Measurements from ENCODE around the gene TANC1. TPM values are rescaled to one million over a fixed set of nuclear protein-coding genes. Genes with fewer than 3 reads are reported as not detected.
A peak's percentile ranks its signal among the peaks of the same experiment; 100 is the strongest.

TANC1 gene
- total RNA-seq, 2 experiments from 2014 or later, result 0.48 to 0.55 TPM

DNA sequence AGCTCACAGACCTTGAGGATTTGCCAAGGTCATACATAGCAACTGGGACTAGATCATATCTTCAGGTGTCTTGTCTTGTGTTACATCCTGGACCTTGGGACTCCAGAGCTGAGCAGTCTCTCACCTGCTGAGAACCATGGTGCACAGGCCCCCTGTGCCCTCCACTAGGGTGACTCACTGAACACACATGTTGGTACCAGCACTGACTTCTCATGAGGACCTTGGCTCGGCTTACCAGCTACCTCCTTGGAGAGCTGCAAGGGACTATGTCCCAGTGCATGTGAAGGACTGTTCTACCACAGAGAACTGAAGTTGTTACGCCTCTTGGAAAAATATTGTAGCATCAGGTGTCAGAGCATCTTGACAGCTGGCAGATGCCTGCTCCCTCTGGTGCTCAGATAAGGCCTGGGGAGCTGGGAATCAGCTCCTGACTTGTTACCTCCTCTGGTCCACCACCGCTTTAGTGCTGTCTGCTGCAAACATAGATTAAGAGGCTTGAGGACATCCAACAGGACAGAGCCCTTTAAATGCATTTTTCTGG, 246.0 kb downstream of the TANC1 start:
- H3K27ac Mint-ChIP-seq, result no peak overlapping the region
- ChIA-PET CTCF (interaction anchor here (1.7 kb wide), 1 partner anchor 95 kb away, joined by 5 read pairs; no protein-coding TSS in a partner anchor), POLR2A (no interaction called here)
- no peaks in the 10 kb centered on the region for H3K9me3 Mint-ChIP-seq
- no peak for DNase-seq
- no peaks in the 10 kb centered on the region for H3K36me3 Mint-ChIP-seq (ENCODE audit: low read depth)
- H3K4me1 Mint-ChIP-seq, result peaks cover 9% of the 10 kb centered on the region
- no peak overlapping the region for H3K4me3 Mint-ChIP-seq
- H3K27me3 Mint-ChIP-seq, result no peaks in the 10 kb centered on the region

DNA sequence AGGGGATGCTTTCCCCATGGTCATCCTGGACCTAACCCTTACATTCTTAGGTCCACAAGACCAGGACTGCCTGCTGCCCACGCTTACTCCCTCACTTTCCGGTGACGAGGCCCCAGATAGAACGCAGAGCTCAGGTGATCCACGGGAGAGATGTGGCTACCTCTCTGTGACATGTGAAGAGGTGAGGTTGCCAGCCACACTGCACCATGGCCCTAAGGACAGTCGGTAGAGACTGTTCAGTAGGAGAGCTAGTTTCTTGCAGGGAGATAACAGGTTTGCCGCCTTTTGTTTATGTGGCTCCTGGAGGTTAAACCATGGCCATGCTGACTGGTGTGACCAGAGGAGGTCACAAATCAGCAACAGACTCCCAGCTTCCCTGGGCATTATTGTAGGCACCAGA, 246.7 kb downstream of the TANC1 start:
- no peaks in the 10 kb centered on the region for H3K27me3 Mint-ChIP-seq
- H3K4me1 Mint-ChIP-seq, result peaks cover 1% of the 10 kb centered on the region
- no peak overlapping the region for H3K4me3 Mint-ChIP-seq
- H3K36me3 Mint-ChIP-seq (ENCODE audit: low read depth), result no peaks in the 10 kb centered on the region
- H3K9me3 Mint-ChIP-seq, result no peaks in the 10 kb centered on the region
- H3K27ac Mint-ChIP-seq, result no peak overlapping the region
- DNase-seq, result no peak
- CTCF ChIA-PET, result interaction anchor here (1.7 kb wide), 1 partner anchor 96 kb away, joined by 5 read pairs; no protein-coding TSS in a partner anchor
- POLR2A ChIA-PET, result no interaction called here

- DNase-seq, result no peak
- H3K27me3 Mint-ChIP-seq, result no peaks in the 10 kb centered on the region
- H3K9me3 Mint-ChIP-seq, result no peaks in the 10 kb centered on the region
- H3K36me3 Mint-ChIP-seq (ENCODE audit: low read depth), result no peaks in the 10 kb centered on the region
- ChIA-PET POLR2A (no interaction called here), CTCF (no interaction called here)
- no peak overlapping the region for H3K4me3 Mint-ChIP-seq
- H3K4me1 Mint-ChIP-seq, result no peaks in the 10 kb centered on the region
- no peak overlapping the region for H3K27ac Mint-ChIP-seq
These were observed 249.2 kb downstream of the TANC1 start for GRCh38 chr2:159217676-159218075.

GRCh38 chr2:159218389-159218788, 249.9 kb downstream of the TANC1 start:
- Mint-ChIP-seq H3K36me3 (ENCODE audit: low read depth) (no peaks in the 10 kb centered on the region), H3K4me1 (no peaks in the 10 kb centered on the region), H3K27ac (no peak overlapping the region), H3K4me3 (no peak overlapping the region), H3K27me3 (no peaks in the 10 kb centered on the region), H3K9me3 (no peaks in the 10 kb centered on the region)
- ChIA-PET CTCF (no interaction called here), POLR2A (no interaction called here)
- DNase-seq, result no peak

GRCh38 chr2:159219394-159219998, 251.1 kb downstream of the TANC1 start:
- no peak for DNase-seq
- no peaks in the 10 kb centered on the region for H3K4me1 Mint-ChIP-seq
- ChIA-PET POLR2A (no interaction called here), CTCF (no interaction called here)
- no peaks in the 10 kb centered on the region for H3K27me3 Mint-ChIP-seq
- no peaks in the 10 kb centered on the region for H3K36me3 Mint-ChIP-seq (ENCODE audit: low read depth)
- no peaks in the 10 kb centered on the region for H3K9me3 Mint-ChIP-seq
- no peak overlapping the region for H3K4me3 Mint-ChIP-seq
- H3K27ac Mint-ChIP-seq, result no peak overlapping the region

- Mint-ChIP-seq H3K9me3 (no peaks in the 10 kb centered on the region), H3K4me3 (no peak overlapping the region), H3K27me3 (no peaks in the 10 kb centered on the region), H3K4me1 (peaks cover 15% of the 10 kb centered on the region), H3K27ac (no peak overlapping the region), H3K36me3 (ENCODE audit: low read depth) (no peaks in the 10 kb centered on the region)
- CTCF ChIA-PET, result no interaction called here
- POLR2A ChIA-PET, result no interaction called here
- no peak for DNase-seq
These were observed 255.8 kb downstream of the TANC1 start for GRCh38 chr2:159224061-159224813.

GRCh38 chr2:159225025-159226016, 256.9 kb downstream of the TANC1 start:
- Mint-ChIP-seq H3K4me3 (no peak overlapping the region), H3K27me3 (no peaks in the 10 kb centered on the region), H3K27ac (no peak overlapping the region), H3K36me3 (ENCODE audit: low read depth) (no peaks in the 10 kb centered on the region), H3K4me1 (peaks cover 15% of the 10 kb centered on the region), H3K9me3 (no peaks in the 10 kb centered on the region)
- ChIA-PET POLR2A (no interaction called here), CTCF (no interaction called here)
- DNase-seq, result no peak

DNA sequence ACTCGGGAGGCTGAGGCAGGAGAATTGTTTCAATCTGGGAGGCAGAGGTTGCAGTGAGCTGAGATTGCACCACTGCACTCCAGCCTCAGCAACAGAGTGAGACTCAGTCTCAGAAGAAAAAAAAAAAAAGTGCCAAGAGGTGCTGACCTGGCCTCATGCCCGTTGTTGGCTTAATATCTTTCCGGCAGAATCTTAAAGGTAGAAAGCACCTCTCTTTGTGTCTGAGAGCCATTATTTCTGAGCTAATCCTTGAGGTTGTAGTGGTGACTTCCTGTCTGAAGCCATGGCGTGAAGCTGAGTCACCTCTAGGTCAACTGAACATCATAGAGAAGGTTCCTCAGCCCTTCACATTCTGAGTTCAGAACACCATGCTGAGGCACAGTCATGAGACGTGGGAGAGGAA, 257.6 kb downstream of the TANC1 start:
- Mint-ChIP-seq H3K9me3 (no peaks in the 10 kb centered on the region), H3K27ac (no peak overlapping the region), H3K27me3 (no peaks in the 10 kb centered on the region), H3K4me1 (peaks cover 15% of the 10 kb centered on the region), H3K4me3 (no peak overlapping the region), H3K36me3 (ENCODE audit: low read depth) (no peaks in the 10 kb centered on the region)
- DNase-seq, result peak; percentile 29
- POLR2A ChIA-PET, result no interaction called here
- CTCF ChIA-PET, result no interaction called here

DNA sequence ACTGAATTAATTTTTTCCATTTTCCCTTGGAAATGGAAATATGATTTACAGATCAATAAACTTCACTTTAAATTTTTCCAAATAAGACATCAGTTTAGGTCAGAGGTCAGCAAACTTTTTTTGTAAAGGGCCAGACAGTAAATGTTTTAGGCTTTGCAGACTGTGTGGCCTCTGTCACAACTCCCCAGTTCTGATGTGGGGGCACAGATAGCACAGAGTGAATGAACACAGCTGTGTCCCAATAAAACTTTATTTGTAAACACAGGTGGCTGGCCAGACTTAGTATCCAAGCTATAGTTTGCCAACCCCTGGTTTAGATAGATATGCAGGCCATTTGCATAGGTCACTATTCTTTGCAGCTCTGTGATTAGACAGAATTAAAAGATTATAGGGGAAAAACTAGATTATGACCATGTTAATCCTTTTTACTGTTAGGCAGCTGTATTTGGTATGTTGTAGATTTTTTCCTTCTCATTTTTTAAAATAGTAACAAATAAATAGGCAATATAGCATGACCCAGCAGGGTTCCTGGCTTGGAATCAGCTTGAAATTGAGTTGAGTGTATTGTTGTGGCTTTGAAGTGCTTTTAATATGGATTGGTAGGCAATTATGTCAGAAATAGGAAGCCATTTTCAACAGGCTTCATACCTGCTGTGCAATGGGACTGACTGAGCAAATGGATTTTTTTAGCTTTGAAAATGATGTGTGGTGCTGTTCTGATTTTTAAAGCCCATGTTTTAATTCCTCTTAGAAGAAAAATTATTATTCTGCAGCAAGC, 258.4 kb downstream of the TANC1 start:
- ChIA-PET POLR2A (interaction anchor here (0.9 to 1.4 kb wide), 2 partner anchors 12 to 15 kb away, joined by 3 read pairs; no protein-coding TSS in a partner anchor), CTCF (no interaction called here)
- no peak for DNase-seq
- Mint-ChIP-seq H3K4me1 (peaks cover 15% of the 10 kb centered on the region), H3K27me3 (no peaks in the 10 kb centered on the region), H3K27ac (no peak overlapping the region), H3K36me3 (ENCODE audit: low read depth) (no peaks in the 10 kb centered on the region), H3K9me3 (no peaks in the 10 kb centered on the region), H3K4me3 (no peak overlapping the region)

GRCh38 chr2:159227467-159227866, 259.0 kb downstream of the TANC1 start:
- ChIA-PET POLR2A (interaction anchor here (0.9 to 1.4 kb wide), 2 partner anchors 11 to 14 kb away, joined by 3 read pairs; no protein-coding TSS in a partner anchor), CTCF (no interaction called here)
- no peak overlapping the region for H3K27ac Mint-ChIP-seq
- DNase-seq, result no peak
- H3K36me3 Mint-ChIP-seq (ENCODE audit: low read depth), result no peaks in the 10 kb centered on the region
- no peaks in the 10 kb centered on the region for H3K9me3 Mint-ChIP-seq
- no peaks in the 10 kb centered on the region for H3K27me3 Mint-ChIP-seq
- peaks cover 15% of the 10 kb centered on the region for H3K4me1 Mint-ChIP-seq
- H3K4me3 Mint-ChIP-seq, result no peak overlapping the region

DNA sequence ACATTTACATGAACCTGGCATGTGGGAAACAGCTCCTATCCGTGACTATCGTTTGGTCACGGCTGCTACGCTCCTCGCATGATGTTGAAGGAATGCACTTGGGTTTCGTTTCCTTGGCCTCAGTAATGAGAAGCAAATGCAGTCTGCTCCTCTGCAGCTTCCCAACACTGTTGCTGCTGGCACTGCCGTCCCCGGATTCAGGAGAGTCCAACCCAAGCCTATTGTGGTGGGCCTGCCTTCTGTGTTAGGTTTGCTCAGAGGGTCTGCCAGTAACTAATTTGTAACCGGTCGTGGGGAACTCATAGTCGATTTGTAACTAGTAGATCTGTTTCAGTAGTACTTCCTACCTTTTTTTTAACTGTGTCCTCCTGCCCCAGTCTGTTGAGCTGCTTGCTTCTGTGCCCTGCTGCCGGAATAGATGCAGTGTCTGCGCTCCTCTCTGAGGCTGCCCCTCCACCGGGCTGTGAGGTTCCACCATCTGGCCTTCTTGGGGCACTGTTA, 259.7 kb downstream of the TANC1 start:
- POLR2A ChIA-PET, result interaction anchor here (0.9 kb wide), 1 partner anchor 11 kb away, joined by 3 read pairs; no protein-coding TSS in a partner anchor
- no peaks in the 10 kb centered on the region for H3K36me3 Mint-ChIP-seq (ENCODE audit: low read depth)
- H3K9me3 Mint-ChIP-seq, result no peaks in the 10 kb centered on the region
- no peaks in the 10 kb centered on the region for H3K27me3 Mint-ChIP-seq
- no peak overlapping the region for H3K4me3 Mint-ChIP-seq
- no peak for DNase-seq
- no peak overlapping the region for H3K27ac Mint-ChIP-seq
- CTCF ChIA-PET, result no interaction called here
- H3K4me1 Mint-ChIP-seq, result peaks cover 15% of the 10 kb centered on the region

- Mint-ChIP-seq H3K4me1 (peaks cover 15% of the 10 kb centered on the region), H3K27me3 (no peaks in the 10 kb centered on the region), H3K4me3 (no peak overlapping the region), H3K27ac (no peak overlapping the region), H3K9me3 (no peaks in the 10 kb centered on the region), H3K36me3 (ENCODE audit: low read depth) (no peaks in the 10 kb centered on the region)
- ChIA-PET POLR2A (no interaction called here), CTCF (no interaction called here)
- no peak for DNase-seq
These were observed 261.2 kb downstream of the TANC1 start for GRCh38 chr2:159229476-159230144.

Data from activated CD4-positive, alpha-beta memory T cell treated with anti-CD3 and anti-CD28 coated beads, Interleukin-2, amount 10 ng/mL, durations not matched to agents 7 days and 5 days (primary cell).